Activated naive CD8-positive, alpha-beta T cell treated with anti-CD3 and anti-CD28 coated beads, Interleukin-2, amount 50 U/mL, for 24 hours (primary cell): ENCODE measurements around the gene STX1B.
"Not testable (repeated sequence)": the region's sequence is repeated elsewhere in the genome, so short reads cannot be mapped to it uniquely, and the experiment has no call there.

Experiments
- ATAC-seq: fragments of 150-1000 bp; cut with Tn5 transposase; one replicate; pipeline ENCODE4 v1.10.0; 2021
- DNase-seq: peaks from one replicate; pipeline ENCODE4 v3.0.0; 2021
- H3K27ac Mint-ChIP-seq: one replicate; pipeline ENCODE4 v1.8.0; 2021; ENCODE audit warnings: mild to moderate bottlenecking, mixed read lengths
- H3K27me3 Mint-ChIP-seq: one replicate; pipeline ENCODE4 v1.8.0; 2021; ENCODE audit warnings: mixed read lengths
- H3K36me3 Mint-ChIP-seq: one replicate; pipeline ENCODE4 v1.8.0; 2021; ENCODE audit warnings: low read depth, mixed read lengths
- H3K4me1 Mint-ChIP-seq: one replicate; pipeline ENCODE4 v1.8.0; 2021; ENCODE audit warnings: mixed read lengths
- H3K4me3 Mint-ChIP-seq: one replicate; pipeline ENCODE4 v1.8.0; 2021; ENCODE audit warnings: mild to moderate bottlenecking, moderate library complexity, mixed read lengths
- H3K9me3 Mint-ChIP-seq: one replicate; pipeline ENCODE4 v1.8.0; 2021; ENCODE audit warnings: mixed read lengths

Gene STX1B

GRCh38 chr16:30949650-30950515 lies 60.6 kb downstream of the STX1B start:
- peak overlapping the region; percentile 76 for H3K27ac Mint-ChIP-seq
- peaks cover 7% of the 10 kb centered on the region for H3K36me3 Mint-ChIP-seq
- H3K4me1 Mint-ChIP-seq, result peaks cover 15% of the 10 kb centered on the region
- H3K9me3 Mint-ChIP-seq, result no peaks in the 10 kb centered on the region
- ATAC-seq (peak; percentile 65), DNase-seq (peak; percentile 64)
- H3K4me3 Mint-ChIP-seq, result peak overlapping the region; percentile 82
- H3K27me3 Mint-ChIP-seq, result no peaks in the 10 kb centered on the region

DNA sequence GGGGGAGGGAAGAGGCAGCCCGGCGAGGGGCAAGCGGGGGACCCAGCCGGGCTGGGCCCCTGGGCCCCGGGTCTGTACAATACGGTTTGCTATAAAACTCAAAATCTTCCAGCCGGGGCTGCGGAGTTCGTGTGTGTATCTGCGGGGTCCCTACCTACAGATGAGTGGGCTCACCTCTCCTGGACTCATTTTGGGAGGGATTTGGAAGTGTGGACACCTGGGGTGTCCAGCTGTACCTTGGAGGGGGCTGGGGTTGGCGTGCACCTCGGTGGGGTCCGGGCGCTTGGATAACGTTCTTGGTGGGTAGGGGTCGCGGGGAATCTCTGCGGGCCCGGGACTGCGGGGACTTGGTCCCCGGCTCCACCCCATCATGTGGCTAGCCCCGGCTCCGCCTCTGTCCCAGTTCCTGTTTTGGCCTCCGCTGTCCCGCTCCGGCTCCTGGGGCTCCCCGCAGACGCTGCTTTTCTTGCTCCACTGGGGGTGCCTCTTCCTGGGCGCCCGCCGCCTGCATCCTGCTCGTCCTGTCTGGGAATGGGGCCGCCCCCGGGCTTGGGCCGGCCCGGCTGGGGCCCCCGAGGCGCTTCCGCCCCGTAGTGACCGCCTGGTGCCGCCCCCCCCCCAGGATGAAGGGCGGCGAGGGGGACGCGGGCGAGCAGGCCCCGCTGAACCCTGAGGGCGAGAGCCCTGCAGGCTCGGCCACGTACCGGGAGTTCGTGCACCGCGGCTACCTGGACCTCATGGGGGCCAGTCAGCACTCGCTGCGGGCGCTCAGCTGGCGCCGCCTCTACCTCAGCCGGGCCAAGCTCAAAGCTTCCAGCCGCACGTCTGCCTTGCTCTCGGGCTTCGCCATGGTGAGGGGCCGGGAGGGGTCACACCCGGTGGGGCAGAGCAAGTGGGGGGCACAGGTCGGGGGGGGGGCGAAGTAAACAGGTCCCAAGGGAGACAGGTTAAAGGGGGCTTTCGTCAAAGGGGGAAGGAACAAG lies 61.5 kb downstream of the STX1B start, which contains the start of gene ORAI3:
Gene ORAI3, plus strand, starts transcription at position 402 of the 983 bp plus-strand sequence. Its CDS starts 222 bp downstream, at position 624.
- H3K27me3 Mint-ChIP-seq, result no peaks in the 10 kb centered on the region
- ATAC-seq (peak; percentile 49), DNase-seq (peak; percentile 61)
- H3K27ac Mint-ChIP-seq, result peak within 1 kb of the TSS; percentile 76
- peaks cover 10% of the 10 kb centered on the region for H3K36me3 Mint-ChIP-seq
- H3K4me3 Mint-ChIP-seq, result peak within 1 kb of the TSS; percentile 82
- peaks cover 15% of the 10 kb centered on the region for H3K4me1 Mint-ChIP-seq
- H3K9me3 Mint-ChIP-seq, result no peaks in the 10 kb centered on the region

DNA sequence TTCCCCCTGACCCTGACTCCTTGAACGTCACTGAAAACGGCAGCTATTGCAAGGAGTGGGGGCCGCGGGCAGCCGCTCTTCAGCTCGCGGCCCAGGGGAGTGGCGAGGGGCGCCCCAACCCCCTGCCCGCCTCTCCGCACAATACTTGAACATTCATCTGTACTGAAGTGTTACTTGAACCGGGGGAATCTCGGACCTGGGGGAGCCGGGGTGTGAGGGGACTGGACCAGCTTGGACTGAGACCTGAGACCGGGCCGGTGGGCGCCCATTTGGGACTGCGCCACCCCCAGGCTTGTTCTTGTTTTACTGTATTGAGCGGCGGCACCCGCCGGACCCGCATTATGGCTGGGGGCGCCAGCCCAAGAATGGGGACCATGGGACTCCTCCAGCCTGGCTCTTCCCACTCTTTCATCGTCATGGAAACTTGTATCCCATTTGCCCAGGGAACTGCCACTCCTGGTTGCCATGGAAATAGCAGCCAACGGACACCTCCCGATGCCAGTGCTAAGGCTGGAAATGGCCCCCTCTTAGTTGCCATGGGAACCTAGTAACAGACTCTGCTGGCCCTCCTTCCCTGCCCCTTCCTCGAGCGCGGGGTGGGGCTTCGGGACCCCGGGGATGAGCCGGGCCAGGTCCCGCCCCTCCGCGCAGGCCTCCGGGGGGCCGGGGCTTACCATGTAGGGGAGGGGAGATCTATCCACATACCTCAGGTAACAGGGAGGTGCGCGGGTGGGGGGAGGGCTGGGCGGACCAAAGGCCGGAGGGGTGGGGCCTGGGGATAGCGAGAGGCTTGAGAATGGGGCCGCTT lies 62.4 kb downstream of the STX1B start:
- H3K27ac Mint-ChIP-seq, result no peak overlapping the region
- no peaks in the 10 kb centered on the region for H3K9me3 Mint-ChIP-seq
- no peaks in the 10 kb centered on the region for H3K27me3 Mint-ChIP-seq
- peaks cover 15% of the 10 kb centered on the region for H3K36me3 Mint-ChIP-seq
- no peak overlapping the region for H3K4me3 Mint-ChIP-seq
- DNase-seq, result peak; percentile 29
- H3K4me1 Mint-ChIP-seq, result peaks cover 15% of the 10 kb centered on the region
- no peak for ATAC-seq

- no peak for DNase-seq
- Mint-ChIP-seq H3K36me3 (peaks cover 17% of the 10 kb centered on the region), H3K4me1 (peaks cover 20% of the 10 kb centered on the region), H3K27ac (no peak overlapping the region), H3K4me3 (no peak overlapping the region), H3K9me3 (no peaks in the 10 kb centered on the region), H3K27me3 (no peaks in the 10 kb centered on the region)
- ATAC-seq, result no peak
Observed at GRCh38 chr16:30947541-30947858, 62.9 kb downstream of the STX1B start.

GRCh38 chr16:30946671-30947540 lies 63.5 kb downstream of the STX1B start:
- Mint-ChIP-seq H3K27ac (no peak overlapping the region), H3K27me3 (no peaks in the 10 kb centered on the region), H3K4me3 (no peak overlapping the region), H3K9me3 (no peaks in the 10 kb centered on the region), H3K4me1 (peaks cover 26% of the 10 kb centered on the region), H3K36me3 (peaks cover 17% of the 10 kb centered on the region)
- no peak for DNase-seq
- no peak for ATAC-seq

DNA sequence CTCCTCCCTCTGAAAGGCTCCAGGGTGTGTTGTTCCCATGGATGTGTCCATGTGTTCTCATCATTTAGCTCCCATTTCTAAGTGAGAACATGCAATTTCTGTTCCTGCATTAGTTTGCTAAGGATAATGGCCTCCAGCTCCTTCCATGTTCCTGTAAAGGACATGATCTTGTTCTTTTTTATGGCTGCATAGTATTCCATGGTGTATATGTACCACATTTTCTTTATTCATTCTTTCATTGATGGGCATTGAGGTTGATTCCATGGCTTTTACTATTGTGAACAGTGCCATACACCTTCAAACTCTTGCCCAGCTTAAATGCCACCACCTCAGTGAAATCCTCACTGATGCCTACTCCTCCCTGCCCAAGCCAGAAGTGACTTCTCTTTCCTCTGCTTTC lies 66.1 kb downstream of the STX1B start:
- no peak overlapping the region for H3K27ac Mint-ChIP-seq
- peaks cover 20% of the 10 kb centered on the region for H3K36me3 Mint-ChIP-seq
- no peak for ATAC-seq
- no peaks in the 10 kb centered on the region for H3K27me3 Mint-ChIP-seq
- no peaks in the 10 kb centered on the region for H3K9me3 Mint-ChIP-seq
- no peak for DNase-seq
- H3K4me3 Mint-ChIP-seq, result no peak overlapping the region
- peaks cover 20% of the 10 kb centered on the region for H3K4me1 Mint-ChIP-seq

GRCh38 chr16:30942426-30942806 lies 68.0 kb downstream of the STX1B start:
- Mint-ChIP-seq H3K36me3 (peaks cover 22% of the 10 kb centered on the region), H3K9me3 (no peaks in the 10 kb centered on the region), H3K4me1 (peaks cover 21% of the 10 kb centered on the region), H3K4me3 (no peak overlapping the region), H3K27me3 (no peaks in the 10 kb centered on the region), H3K27ac (no peak overlapping the region)
- ATAC-seq (peak; percentile 37), DNase-seq (no peak)

GRCh38 chr16:30941600-30942425 lies 68.6 kb downstream of the STX1B start:
- Mint-ChIP-seq H3K4me1 (peaks cover 21% of the 10 kb centered on the region), H3K36me3 (peaks cover 22% of the 10 kb centered on the region), H3K27me3 (no peaks in the 10 kb centered on the region), H3K9me3 (no peaks in the 10 kb centered on the region), H3K27ac (no peak overlapping the region), H3K4me3 (no peak overlapping the region)
- ATAC-seq, result peak; percentile 88
- DNase-seq, result peak; percentile 75

GRCh38 chr16:30939571-30939970 lies 70.9 kb downstream of the STX1B start:
- peaks cover 26% of the 10 kb centered on the region for H3K4me1 Mint-ChIP-seq
- not testable (repeated sequence) for ATAC-seq, H3K9me3 Mint-ChIP-seq, DNase-seq, H3K4me3 Mint-ChIP-seq, H3K27ac Mint-ChIP-seq, H3K27me3 Mint-ChIP-seq
- H3K36me3 Mint-ChIP-seq, result peaks cover 22% of the 10 kb centered on the region
